ENCODE results near the gene SERTAD2.

Gene SERTAD2

DNA sequence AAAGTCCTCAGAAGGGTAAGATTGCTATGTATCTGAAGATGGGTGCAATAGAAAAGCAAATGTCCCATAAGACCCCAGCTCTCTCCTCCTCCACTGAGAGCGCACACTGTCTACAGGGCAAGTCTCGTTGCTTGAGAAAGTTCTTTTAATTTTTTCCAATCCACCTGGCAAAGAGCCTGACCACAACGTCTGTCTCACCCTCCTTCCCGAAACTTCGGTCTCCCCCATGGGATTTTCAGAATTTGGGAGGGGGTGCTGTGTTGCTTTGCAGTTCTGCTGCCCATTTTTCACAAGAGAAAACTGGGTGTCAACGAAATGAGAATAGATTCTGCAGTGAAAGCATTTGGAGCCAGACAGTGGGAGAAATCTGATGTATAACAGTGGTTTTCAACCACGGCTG lies 40.4 kb downstream of the SERTAD2 start:
- TF ChIP-seq, protein P1, sequence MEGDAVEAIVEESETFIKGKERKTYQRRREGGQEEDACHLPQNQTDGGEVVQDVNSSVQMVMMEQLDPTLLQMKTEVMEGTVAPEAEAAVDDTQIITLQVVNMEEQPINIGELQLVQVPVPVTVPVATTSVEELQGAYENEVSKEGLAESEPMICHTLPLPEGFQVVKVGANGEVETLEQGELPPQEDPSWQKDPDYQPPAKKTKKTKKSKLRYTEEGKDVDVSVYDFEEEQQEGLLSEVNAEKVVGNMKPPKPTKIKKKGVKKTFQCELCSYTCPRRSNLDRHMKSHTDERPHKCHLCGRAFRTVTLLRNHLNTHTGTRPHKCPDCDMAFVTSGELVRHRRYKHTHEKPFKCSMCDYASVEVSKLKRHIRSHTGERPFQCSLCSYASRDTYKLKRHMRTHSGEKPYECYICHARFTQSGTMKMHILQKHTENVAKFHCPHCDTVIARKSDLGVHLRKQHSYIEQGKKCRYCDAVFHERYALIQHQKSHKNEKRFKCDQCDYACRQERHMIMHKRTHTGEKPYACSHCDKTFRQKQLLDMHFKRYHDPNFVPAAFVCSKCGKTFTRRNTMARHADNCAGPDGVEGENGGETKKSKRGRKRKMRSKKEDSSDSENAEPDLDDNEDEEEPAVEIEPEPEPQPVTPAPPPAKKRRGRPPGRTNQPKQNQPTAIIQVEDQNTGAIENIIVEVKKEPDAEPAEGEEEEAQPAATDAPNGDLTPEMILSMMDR (IDR thresholded peaks at IDR 0.05; ENCODE audit: borderline replicate concordance, insufficient read depth, low read depth, low read length), result no peak

DNA sequence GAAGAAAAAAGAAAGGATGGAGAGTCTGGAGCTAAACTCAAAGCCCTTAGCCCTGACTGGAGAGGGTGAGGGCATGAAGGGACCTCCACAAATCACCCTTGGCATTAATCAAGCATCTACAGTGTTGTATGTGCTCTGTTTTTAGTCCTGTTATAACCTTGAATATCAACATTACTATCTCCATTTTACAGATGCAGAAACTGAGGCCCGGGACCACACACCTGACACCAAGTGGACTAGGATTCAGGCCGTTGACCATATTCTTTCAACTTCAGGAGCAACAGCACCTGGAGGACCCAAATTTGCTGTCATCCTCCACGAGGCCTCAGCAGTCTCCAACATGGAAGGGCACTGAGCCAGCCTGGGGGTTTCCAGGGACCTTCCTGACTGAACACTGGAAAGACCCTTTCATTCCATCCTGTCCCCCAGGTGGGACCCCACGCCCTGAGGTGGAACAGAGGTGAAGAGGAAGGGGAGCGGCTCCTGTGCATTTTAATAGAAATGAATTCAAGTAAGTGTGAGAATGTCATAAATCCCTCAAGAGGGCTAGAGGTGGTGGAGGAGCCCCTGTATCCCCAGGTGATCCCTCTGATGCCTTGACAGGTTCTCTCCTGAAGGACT lies 41.0 kb downstream of the SERTAD2 start:
- TF ChIP-seq, protein P1 (IDR thresholded peaks at IDR 0.05; ENCODE audit: borderline replicate concordance, insufficient read depth, low read depth, low read length), result no peak
- H3K4me3 ChIP-seq (ENCODE audit: low read depth, low read length), result no peak overlapping the region

More for the DNA sequence above, 40.4 kb downstream of the SERTAD2 start:
- no peak overlapping the region for H3K4me3 ChIP-seq (ENCODE audit: low read depth, low read length)

- TF ChIP-seq, protein P1 (IDR thresholded peaks at IDR 0.05; ENCODE audit: borderline replicate concordance, insufficient read depth, low read depth, low read length), result no peak
- no peak overlapping the region for H3K4me3 ChIP-seq (ENCODE audit: low read depth, low read length)
These were observed 43.3 kb downstream of the SERTAD2 start for GRCh38 chr2:64610316-64610855.

- no peak overlapping the region for H3K4me3 ChIP-seq (ENCODE audit: low read depth, low read length)
- TF ChIP-seq, protein P1 (IDR thresholded peaks at IDR 0.05; ENCODE audit: borderline replicate concordance, insufficient read depth, low read depth, low read length), result no peak
These were observed 43.8 kb downstream of the SERTAD2 start for GRCh38 chr2:64609942-64610281.

- TF ChIP-seq, protein P1 (IDR thresholded peaks at IDR 0.05; ENCODE audit: borderline replicate concordance, insufficient read depth, low read depth, low read length), result peak; percentile 79
- H3K4me3 ChIP-seq (ENCODE audit: low read depth, low read length), result peak overlapping the region; percentile 47
These were observed 44.3 kb downstream of the SERTAD2 start for GRCh38 chr2:64609227-64609941.

DNA sequence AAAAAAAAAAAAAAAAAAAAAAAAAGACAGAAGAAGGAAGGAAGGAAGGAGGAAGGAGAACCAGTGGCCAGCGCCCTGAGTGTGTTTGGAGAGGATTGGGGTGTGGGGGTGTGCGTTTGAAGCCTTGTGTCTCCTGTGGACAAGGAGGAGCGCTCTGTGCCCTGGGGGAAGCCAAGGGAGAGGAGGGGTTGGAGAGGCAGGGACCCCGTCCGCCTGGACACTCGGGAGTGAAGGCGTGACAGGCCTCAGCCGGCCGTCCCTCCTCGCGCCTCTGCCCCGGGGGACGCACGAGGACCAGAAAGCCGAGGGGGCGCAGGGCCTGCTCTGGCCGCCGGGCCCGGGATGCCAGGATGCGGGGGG lies 44.9 kb downstream of the SERTAD2 start:
- H3K4me3 ChIP-seq (ENCODE audit: low read depth, low read length), result peak overlapping the region; percentile 47
- TF ChIP-seq, protein P1 (IDR thresholded peaks at IDR 0.05; ENCODE audit: borderline replicate concordance, insufficient read depth, low read depth, low read length), result no peak

All from GM12875 (cell line).